Mesothelial cell of epicardium (in vitro differentiated cells): ENCODE measurements around the gene ARSI. TPM values are rescaled to one million over a fixed set of nuclear protein-coding genes. Genes with fewer than 3 reads are reported as not detected.

Source experiments
- DNase-seq, 2 experiments: peaks; one replicate each; pipeline ENCODE4 v3.0.0; 2021; ENCODE audit warnings: low spot score in 2 of 2; ENCODE audit not compliant: unreplicated experiment in 2 of 2
- H3K27ac Mint-ChIP-seq: 2 replicates; pipeline ENCODE4 v1.8.0; 2021; ENCODE audit warnings: mixed read lengths
- H3K27me3 Mint-ChIP-seq: 2 replicates; pipeline ENCODE4 v1.8.0; 2021; ENCODE audit warnings: low read depth, mixed read lengths
- H3K36me3 Mint-ChIP-seq: 2 replicates; pipeline ENCODE4 v1.8.0; 2021; ENCODE audit warnings: mixed read lengths
- H3K4me1 Mint-ChIP-seq: 2 replicates; pipeline ENCODE4 v1.8.0; 2021; ENCODE audit warnings: mixed read lengths
- H3K4me3 Mint-ChIP-seq: 2 replicates; pipeline ENCODE4 v1.8.0; 2021; ENCODE audit warnings: mild to moderate bottlenecking, moderate library complexity, mixed read lengths
- H3K9me3 Mint-ChIP-seq: 2 replicates; pipeline ENCODE4 v1.8.0; 2021; ENCODE audit warnings: mixed read lengths
- CTCF ChIP-seq: fragments of 200-600 bp; sonication (generic); IDR thresholded peaks from one replicate; pipeline ENCODE4 v1.5.0; 2021; ENCODE audit warnings: antibody characterized with exemption; ENCODE audit not compliant: unreplicated experiment
- total RNA-seq: library from RNA; stranded (reverse); gene quantifications from 3 replicates; pipeline ENCODE4 v1.2.1, GENCODE V29; 2021

Gene ARSI
- total RNA-seq: 18.5 to 19.1 TPM (median 18.8 TPM) in 3 replicates

- Mint-ChIP-seq H3K27ac (peak within 1 kb of the TSS; percentile 93), H3K36me3 (no peaks in the 10 kb centered on the region), H3K9me3 (no peaks in the 10 kb centered on the region), H3K27me3 (peaks cover 9% of the 10 kb centered on the region), H3K4me1 (peaks cover 49% of the 10 kb centered on the region), H3K4me3 (peak within 1 kb of the TSS; percentile 75)
- no peak for TF ChIP-seq CTCF
- peak; percentile 46 to 69 for DNase-seq
These were observed at the start of gene ARSI for GRCh38 chr5:150302301-150303069. ARSI (minus strand) TSS chr5:150302905; CDS start chr5:150302373, 532 bp downstream.

- peak overlapping the region; percentile 23 for H3K27ac Mint-ChIP-seq
- TF ChIP-seq CTCF: peak; percentile 26
- peaks cover 12% of the 10 kb centered on the region for H3K4me1 Mint-ChIP-seq
- H3K36me3 Mint-ChIP-seq: no peaks in the 10 kb centered on the region
- no peaks in the 10 kb centered on the region for H3K27me3 Mint-ChIP-seq
- H3K4me3 Mint-ChIP-seq: no peak overlapping the region
- no peak for DNase-seq
- no peaks in the 10 kb centered on the region for H3K9me3 Mint-ChIP-seq
These were observed 48.0 kb upstream of the ARSI start for GRCh38 chr5:150350524-150351344.

DNA sequence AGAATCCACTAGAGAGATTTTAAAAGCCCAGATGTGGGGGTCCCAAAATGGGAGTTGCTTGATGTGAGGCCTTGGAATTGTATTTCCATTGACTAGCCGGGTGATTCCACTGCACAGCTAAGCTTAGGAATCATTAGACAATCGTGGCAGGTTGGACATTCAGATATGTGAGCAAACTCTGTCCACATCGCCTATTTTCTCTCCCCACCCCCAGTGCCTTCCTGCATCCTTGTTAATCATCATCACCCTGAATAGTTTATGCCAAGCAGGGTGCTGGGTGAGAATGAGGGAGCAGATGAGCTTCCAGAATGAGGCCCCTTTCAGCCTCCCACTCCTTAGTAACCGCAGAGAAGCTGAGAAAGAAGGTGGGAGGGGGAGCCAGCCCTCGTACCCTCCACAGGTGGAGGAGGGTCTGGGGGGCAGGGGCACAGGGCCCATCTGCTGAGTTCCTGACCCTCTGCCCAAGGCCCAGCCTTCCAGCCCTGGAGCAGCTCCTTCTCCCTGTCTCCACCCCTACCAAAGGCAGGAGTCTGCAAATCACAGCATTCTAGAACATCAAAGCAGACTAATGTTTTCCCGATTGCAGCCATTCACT is 47.1 kb upstream of the ARSI start:
- no peak for TF ChIP-seq CTCF

DNA sequence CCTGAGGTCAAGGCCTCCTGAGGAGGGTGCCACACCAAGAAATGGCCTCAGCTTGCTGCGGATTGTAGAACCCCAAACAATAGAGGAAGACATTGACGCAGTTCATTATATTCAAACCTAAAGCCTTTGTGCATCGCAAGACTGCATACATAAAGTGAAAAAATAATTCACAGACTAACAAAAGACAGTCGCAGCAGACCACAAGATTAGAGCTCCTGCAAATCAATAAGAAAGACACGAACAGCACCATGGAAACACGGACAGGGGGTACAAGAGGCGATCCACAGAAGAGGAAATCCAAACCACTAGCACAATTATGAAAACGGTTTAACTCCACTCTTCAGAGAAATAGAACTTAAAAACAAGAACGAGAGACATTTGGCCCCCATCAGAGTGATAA is 44.7 kb upstream of the ARSI start:
- Mint-ChIP-seq H3K27ac (no peak overlapping the region), H3K4me1 (peaks cover 14% of the 10 kb centered on the region)
- TF ChIP-seq CTCF: no peak

More for the DNA sequence above, 47.1 kb upstream of the ARSI start:
- H3K27ac Mint-ChIP-seq: no peak overlapping the region
- no peaks in the 10 kb centered on the region for H3K27me3 Mint-ChIP-seq
- H3K36me3 Mint-ChIP-seq: no peaks in the 10 kb centered on the region
- no peaks in the 10 kb centered on the region for H3K9me3 Mint-ChIP-seq
- peaks cover 14% of the 10 kb centered on the region for H3K4me1 Mint-ChIP-seq
- no peak overlapping the region for H3K4me3 Mint-ChIP-seq
- no peak for DNase-seq

DNA sequence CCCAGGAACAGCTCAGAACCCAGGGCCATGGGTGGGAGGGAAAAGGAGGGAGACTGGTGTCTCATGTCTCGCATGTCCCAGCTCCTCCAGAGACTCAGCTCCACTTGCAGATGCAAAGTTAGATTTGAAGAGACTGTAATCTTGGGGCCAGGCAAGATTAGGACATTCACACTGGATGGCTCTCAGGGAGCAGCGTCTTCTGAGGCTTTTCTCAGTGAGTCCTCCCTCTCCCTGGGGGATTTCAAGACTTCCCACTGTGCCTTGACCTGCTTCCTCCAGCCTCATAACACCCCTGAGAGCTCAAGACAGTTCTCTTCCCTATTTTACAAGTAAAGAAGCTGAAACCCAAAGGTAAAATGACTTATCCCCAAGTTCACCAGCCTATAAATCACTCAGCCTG is 44.3 kb upstream of the ARSI start:
- Mint-ChIP-seq H3K27me3 (no peaks in the 10 kb centered on the region), H3K4me3 (no peak overlapping the region), H3K27ac (no peak overlapping the region), H3K4me1 (peaks cover 11% of the 10 kb centered on the region), H3K36me3 (no peaks in the 10 kb centered on the region), H3K9me3 (no peaks in the 10 kb centered on the region)
- no peak for DNase-seq
- TF ChIP-seq CTCF: no peak

More for the DNA sequence above, 44.7 kb upstream of the ARSI start:
- Mint-ChIP-seq H3K9me3 (no peaks in the 10 kb centered on the region), H3K27me3 (no peaks in the 10 kb centered on the region), H3K36me3 (no peaks in the 10 kb centered on the region), H3K4me3 (no peak overlapping the region)
- no peak for DNase-seq
